ENCODE results near the gene NXT1. TPM values are rescaled to one million over a fixed set of nuclear protein-coding genes. Genes with fewer than 3 reads are reported as not detected.

NXT1 gene
- total and polyA plus RNA-seq, 2 experiments from 2014 or later, result 30.2 to 34.4 TPM

DNA sequence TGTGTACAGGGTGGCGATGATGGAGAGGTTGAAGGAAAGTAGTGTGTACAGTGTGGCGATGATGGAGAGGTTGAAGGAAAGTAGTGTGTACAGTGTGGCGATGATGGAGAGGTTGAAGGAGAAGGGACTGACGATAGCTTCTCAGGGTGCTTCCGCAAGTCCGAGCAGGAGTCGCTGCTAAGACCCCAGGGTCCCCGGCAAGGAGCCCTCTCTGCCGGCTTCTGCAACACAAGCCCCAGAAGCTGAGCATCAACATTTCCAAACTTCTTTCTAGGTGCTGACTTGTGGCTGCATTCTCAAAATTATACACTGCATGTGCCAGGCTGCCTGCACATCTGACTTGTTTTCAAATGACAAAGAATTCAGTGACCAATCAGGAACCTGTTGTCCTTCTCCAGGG lies 47.8 kb upstream of the NXT1 start:
- no peak overlapping the region for H3K4me3 Mint-ChIP-seq
- no peak for TF ChIP-seq ZNF114 (CRISPR knock-in tag; IDR thresholded peaks at IDR 0.05)
- TF ChIP-seq EZH2phosphoT487 (IDR thresholded peaks at IDR 0.05; ENCODE audit: unreplicated experiment), result no peak
- TF ChIP-seq, protein P1, sequence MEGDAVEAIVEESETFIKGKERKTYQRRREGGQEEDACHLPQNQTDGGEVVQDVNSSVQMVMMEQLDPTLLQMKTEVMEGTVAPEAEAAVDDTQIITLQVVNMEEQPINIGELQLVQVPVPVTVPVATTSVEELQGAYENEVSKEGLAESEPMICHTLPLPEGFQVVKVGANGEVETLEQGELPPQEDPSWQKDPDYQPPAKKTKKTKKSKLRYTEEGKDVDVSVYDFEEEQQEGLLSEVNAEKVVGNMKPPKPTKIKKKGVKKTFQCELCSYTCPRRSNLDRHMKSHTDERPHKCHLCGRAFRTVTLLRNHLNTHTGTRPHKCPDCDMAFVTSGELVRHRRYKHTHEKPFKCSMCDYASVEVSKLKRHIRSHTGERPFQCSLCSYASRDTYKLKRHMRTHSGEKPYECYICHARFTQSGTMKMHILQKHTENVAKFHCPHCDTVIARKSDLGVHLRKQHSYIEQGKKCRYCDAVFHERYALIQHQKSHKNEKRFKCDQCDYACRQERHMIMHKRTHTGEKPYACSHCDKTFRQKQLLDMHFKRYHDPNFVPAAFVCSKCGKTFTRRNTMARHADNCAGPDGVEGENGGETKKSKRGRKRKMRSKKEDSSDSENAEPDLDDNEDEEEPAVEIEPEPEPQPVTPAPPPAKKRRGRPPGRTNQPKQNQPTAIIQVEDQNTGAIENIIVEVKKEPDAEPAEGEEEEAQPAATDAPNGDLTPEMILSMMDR (conservative IDR thresholded peaks at IDR 0.05; ENCODE audit: low read depth in 2 of 2), result no peak
- TF ChIP-seq CREB1 (CRISPR knock-in tag; IDR thresholded peaks at IDR 0.05; ENCODE audit: low read depth), result no peak
- TF ChIP-seq, protein P2, sequence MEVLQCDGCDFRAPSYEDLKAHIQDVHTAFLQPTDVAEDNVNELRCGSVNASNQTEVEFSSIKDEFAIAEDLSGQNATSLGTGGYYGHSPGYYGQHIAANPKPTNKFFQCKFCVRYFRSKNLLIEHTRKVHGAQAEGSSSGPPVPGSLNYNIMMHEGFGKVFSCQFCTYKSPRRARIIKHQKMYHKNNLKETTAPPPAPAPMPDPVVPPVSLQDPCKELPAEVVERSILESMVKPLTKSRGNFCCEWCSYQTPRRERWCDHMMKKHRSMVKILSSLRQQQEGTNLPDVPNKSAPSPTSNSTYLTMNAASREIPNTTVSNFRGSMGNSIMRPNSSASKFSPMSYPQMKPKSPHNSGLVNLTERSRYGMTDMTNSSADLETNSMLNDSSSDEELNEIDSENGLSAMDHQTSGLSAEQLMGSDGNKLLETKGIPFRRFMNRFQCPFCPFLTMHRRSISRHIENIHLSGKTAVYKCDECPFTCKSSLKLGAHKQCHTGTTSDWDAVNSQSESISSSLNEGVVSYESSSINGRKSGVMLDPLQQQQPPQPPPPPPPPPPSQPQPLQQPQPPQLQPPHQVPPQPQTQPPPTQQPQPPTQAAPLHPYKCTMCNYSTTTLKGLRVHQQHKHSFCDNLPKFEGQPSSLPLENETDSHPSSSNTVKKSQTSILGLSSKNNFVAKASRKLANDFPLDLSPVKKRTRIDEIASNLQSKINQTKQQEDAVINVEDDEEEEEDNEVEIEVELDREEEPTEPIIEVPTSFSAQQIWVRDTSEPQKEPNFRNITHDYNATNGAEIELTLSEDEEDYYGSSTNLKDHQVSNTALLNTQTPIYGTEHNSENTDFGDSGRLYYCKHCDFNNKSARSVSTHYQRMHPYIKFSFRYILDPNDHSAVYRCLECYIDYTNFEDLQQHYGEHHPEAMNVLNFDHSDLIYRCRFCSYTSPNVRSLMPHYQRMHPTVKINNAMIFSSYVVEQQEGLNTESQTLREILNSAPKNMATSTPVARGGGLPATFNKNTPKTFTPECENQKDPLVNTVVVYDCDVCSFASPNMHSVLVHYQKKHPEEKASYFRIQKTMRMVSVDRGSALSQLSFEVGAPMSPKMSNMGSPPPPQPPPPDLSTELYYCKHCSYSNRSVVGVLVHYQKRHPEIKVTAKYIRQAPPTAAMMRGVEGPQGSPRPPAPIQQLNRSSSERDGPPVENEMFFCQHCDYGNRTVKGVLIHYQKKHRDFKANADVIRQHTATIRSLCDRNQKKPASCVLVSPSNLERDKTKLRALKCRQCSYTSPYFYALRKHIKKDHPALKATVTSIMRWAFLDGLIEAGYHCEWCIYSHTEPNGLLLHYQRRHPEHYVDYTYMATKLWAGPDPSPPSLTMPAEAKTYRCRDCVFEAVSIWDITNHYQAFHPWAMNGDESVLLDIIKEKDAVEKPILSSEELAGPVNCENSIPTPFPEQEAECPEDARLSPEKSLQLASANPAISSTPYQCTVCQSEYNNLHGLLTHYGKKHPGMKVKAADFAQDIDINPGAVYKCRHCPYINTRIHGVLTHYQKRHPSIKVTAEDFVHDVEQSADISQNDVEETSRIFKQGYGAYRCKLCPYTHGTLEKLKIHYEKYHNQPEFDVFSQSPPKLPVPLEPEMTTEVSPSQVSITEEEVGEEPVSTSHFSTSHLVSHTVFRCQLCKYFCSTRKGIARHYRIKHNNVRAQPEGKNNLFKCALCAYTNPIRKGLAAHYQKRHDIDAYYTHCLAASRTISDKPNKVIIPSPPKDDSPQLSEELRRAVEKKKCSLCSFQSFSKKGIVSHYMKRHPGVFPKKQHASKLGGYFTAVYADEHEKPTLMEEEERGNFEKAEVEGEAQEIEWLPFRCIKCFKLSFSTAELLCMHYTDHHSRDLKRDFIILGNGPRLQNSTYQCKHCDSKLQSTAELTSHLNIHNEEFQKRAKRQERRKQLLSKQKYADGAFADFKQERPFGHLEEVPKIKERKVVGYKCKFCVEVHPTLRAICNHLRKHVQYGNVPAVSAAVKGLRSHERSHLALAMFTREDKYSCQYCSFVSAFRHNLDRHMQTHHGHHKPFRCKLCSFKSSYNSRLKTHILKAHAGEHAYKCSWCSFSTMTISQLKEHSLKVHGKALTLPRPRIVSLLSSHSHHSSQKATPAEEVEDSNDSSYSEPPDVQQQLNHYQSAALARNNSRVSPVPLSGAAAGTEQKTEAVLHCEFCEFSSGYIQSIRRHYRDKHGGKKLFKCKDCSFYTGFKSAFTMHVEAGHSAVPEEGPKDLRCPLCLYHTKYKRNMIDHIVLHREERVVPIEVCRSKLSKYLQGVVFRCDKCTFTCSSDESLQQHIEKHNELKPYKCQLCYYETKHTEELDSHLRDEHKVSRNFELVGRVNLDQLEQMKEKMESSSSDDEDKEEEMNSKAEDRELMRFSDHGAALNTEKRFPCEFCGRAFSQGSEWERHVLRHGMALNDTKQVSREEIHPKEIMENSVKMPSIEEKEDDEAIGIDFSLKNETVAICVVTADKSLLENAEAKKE (CRISPR knock-in tag; IDR thresholded peaks at IDR 0.05), result no peak
- no peak for TF ChIP-seq POLR2AphosphoS5 (IDR thresholded peaks at IDR 0.05; ENCODE audit: low read depth)
- TF ChIP-seq NANOG (IDR thresholded peaks at IDR 0.05; ENCODE audit: borderline replicate concordance), result no peak
- TF ChIP-seq STAT1 (IDR thresholded peaks at IDR 0.05; ENCODE audit: unreplicated experiment), result no peak
- TF ChIP-seq, protein P3, sequence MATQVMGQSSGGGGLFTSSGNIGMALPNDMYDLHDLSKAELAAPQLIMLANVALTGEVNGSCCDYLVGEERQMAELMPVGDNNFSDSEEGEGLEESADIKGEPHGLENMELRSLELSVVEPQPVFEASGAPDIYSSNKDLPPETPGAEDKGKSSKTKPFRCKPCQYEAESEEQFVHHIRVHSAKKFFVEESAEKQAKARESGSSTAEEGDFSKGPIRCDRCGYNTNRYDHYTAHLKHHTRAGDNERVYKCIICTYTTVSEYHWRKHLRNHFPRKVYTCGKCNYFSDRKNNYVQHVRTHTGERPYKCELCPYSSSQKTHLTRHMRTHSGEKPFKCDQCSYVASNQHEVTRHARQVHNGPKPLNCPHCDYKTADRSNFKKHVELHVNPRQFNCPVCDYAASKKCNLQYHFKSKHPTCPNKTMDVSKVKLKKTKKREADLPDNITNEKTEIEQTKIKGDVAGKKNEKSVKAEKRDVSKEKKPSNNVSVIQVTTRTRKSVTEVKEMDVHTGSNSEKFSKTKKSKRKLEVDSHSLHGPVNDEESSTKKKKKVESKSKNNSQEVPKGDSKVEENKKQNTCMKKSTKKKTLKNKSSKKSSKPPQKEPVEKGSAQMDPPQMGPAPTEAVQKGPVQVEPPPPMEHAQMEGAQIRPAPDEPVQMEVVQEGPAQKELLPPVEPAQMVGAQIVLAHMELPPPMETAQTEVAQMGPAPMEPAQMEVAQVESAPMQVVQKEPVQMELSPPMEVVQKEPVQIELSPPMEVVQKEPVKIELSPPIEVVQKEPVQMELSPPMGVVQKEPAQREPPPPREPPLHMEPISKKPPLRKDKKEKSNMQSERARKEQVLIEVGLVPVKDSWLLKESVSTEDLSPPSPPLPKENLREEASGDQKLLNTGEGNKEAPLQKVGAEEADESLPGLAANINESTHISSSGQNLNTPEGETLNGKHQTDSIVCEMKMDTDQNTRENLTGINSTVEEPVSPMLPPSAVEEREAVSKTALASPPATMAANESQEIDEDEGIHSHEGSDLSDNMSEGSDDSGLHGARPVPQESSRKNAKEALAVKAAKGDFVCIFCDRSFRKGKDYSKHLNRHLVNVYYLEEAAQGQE (IDR thresholded peaks at IDR 0.05; ENCODE audit: unreplicated experiment), result no peak
- no peak for TF ChIP-seq JUNB (IDR thresholded peaks at IDR 0.05; ENCODE audit: unreplicated experiment)
- Histone ChIP-seq H2AFZ (no peak overlapping the region), H3K4me2 (no peak overlapping the region), H3K79me2 (replicated peaks; ENCODE audit: insufficient read depth) (no peaks in the 10 kb centered on the region), H4K20me1 (replicated peaks; ENCODE audit: insufficient read depth) (no peaks in the 10 kb centered on the region), H3K27ac (ENCODE audit: low read depth) (no peak overlapping the region), H3K27me3 (ENCODE audit: insufficient read depth) (no peaks in the 10 kb centered on the region), H3K4me3 (no peak overlapping the region), H3K4me1 (ENCODE audit: insufficient read depth) (no peaks in the 10 kb centered on the region), H3K36me3 (ENCODE audit: insufficient read depth) (no peaks in the 10 kb centered on the region), H3K9me2 (ENCODE audit: insufficient read depth) (no peaks in the 10 kb centered on the region), H3F3A (replicated peaks; ENCODE audit: low read depth) (no peaks in the 10 kb centered on the region)
- DNase-seq (ENCODE audit: low spot score), result no peak
- no peaks in the 10 kb centered on the region for H3K36me3 Mint-ChIP-seq (ENCODE audit: low read depth)
- no peak overlapping the region for H3K27ac Mint-ChIP-seq
- ATAC-seq, result no peak
- peaks cover 11% of the 10 kb centered on the region for H3K27me3 Mint-ChIP-seq (ENCODE audit: insufficient read depth, low read depth, poor library complexity)
- H3K9me3 Mint-ChIP-seq, result no peaks in the 10 kb centered on the region; the same call in 2 of the 3 replicates
- H3K4me1 Mint-ChIP-seq, result peaks cover 3% of the 10 kb centered on the region; the same call in 2 of the 3 replicates

All from GM23338 (cell line).